Measurements from ENCODE around the gene NDOR1.

Gene NDOR1

GRCh38 chr9:137205126-137206069 is at the start of gene NDOR1, which contains the start of gene TMEM203:
Gene NDOR1, plus strand, starts transcription at chr9:137205700. Its CDS starts 78 bp downstream, at chr9:137205778.
Gene TMEM203, minus strand, starts transcription at chr9:137205648. Its CDS starts 234 bp downstream, at chr9:137205414.
- Histone ChIP-seq H3K27me3 (ENCODE audit: control insufficient read depth in 2 of 2, insufficient read depth in 2 of 2, low read length in 2 of 2) (no peaks in the 10 kb centered on the region), H3K4me1 (ENCODE audit: control insufficient read depth in 2 of 2, insufficient read depth in 2 of 2, low read length in 2 of 2) (peaks cover 37 to 38% of the 10 kb centered on the region in 2 donors), H3K9me3 (ENCODE audit: control insufficient read depth in 2 of 2, low read length in 2 of 2) (no peaks in the 10 kb centered on the region), H3K4me3 (ENCODE audit: low read length in 2 of 2) (peak within 1 kb of the TSS; percentile 90 to 98), H3K9ac (ENCODE audit: low read depth in 1 of 2, low read length in 2 of 2) (peak within 1 kb of the TSS; percentile 88 to 93), H3K27ac (ENCODE audit: low read depth in 2 of 2, low read length in 2 of 2) (peak within 1 kb of the TSS; percentile 57 to 83), H3K36me3 (ENCODE audit: control insufficient read depth in 2 of 2, insufficient read depth in 2 of 2, low read length in 2 of 2) (no peaks in the 10 kb centered on the region)

GRCh38 chr9:137156567-137157375 is 48.7 kb upstream of the NDOR1 start:
- Histone ChIP-seq H3K4me1 (ENCODE audit: control insufficient read depth in 2 of 2, insufficient read depth in 2 of 2, low read length in 2 of 2) (peaks cover 4 to 7% of the 10 kb centered on the region in 2 donors), H3K9ac (ENCODE audit: low read depth in 1 of 2, low read length in 2 of 2) (no peak overlapping the region), H3K27me3 (ENCODE audit: control insufficient read depth in 2 of 2, insufficient read depth in 2 of 2, low read length in 2 of 2) (peaks cover 33 to 36% of the 10 kb centered on the region in 2 donors), H3K4me3 (ENCODE audit: low read length in 2 of 2) (peak overlapping the region in 1 of 2 donors; percentile 5), H3K9me3 (ENCODE audit: control insufficient read depth in 2 of 2, low read length in 2 of 2) (no peaks in the 10 kb centered on the region), H3K36me3 (ENCODE audit: control insufficient read depth in 2 of 2, insufficient read depth in 2 of 2, low read length in 2 of 2) (no peaks in the 10 kb centered on the region), H3K27ac (ENCODE audit: low read depth in 2 of 2, low read length in 2 of 2) (no peak overlapping the region)

GRCh38 chr9:137157618-137158415 is 47.7 kb upstream of the NDOR1 start:
- peaks cover 4 to 7% of the 10 kb centered on the region in 2 donors for H3K4me1 ChIP-seq (ENCODE audit: control insufficient read depth in 2 of 2, insufficient read depth in 2 of 2, low read length in 2 of 2)
- no peaks in the 10 kb centered on the region for H3K9me3 ChIP-seq (ENCODE audit: control insufficient read depth in 2 of 2, low read length in 2 of 2)
- no peaks in the 10 kb centered on the region for H3K36me3 ChIP-seq (ENCODE audit: control insufficient read depth in 2 of 2, insufficient read depth in 2 of 2, low read length in 2 of 2)
- H3K27me3 ChIP-seq (ENCODE audit: control insufficient read depth in 2 of 2, insufficient read depth in 2 of 2, low read length in 2 of 2) = peaks cover 33 to 39% of the 10 kb centered on the region in 2 donors
- H3K27ac ChIP-seq (ENCODE audit: low read depth in 2 of 2, low read length in 2 of 2) = no peak overlapping the region
- H3K9ac ChIP-seq (ENCODE audit: low read depth in 1 of 2, low read length in 2 of 2) = no peak overlapping the region
- no peak overlapping the region for H3K4me3 ChIP-seq (ENCODE audit: low read length in 2 of 2)

- H3K9ac ChIP-seq (ENCODE audit: low read depth in 1 of 2, low read length in 2 of 2) = no peak overlapping the region
- no peaks in the 10 kb centered on the region for H3K36me3 ChIP-seq (ENCODE audit: control insufficient read depth in 2 of 2, insufficient read depth in 2 of 2, low read length in 2 of 2)
- H3K4me3 ChIP-seq (ENCODE audit: low read length in 2 of 2) = no peak overlapping the region
- H3K9me3 ChIP-seq (ENCODE audit: control insufficient read depth in 2 of 2, low read length in 2 of 2) = no peaks in the 10 kb centered on the region
- H3K27me3 ChIP-seq (ENCODE audit: control insufficient read depth in 2 of 2, insufficient read depth in 2 of 2, low read length in 2 of 2) = peaks cover 34 to 43% of the 10 kb centered on the region in 2 donors
- H3K27ac ChIP-seq (ENCODE audit: low read depth in 2 of 2, low read length in 2 of 2) = no peak overlapping the region
- peaks cover 6 to 9% of the 10 kb centered on the region in 2 donors for H3K4me1 ChIP-seq (ENCODE audit: control insufficient read depth in 2 of 2, insufficient read depth in 2 of 2, low read length in 2 of 2)
Observed at GRCh38 chr9:137158625-137159024, 46.9 kb upstream of the NDOR1 start.

GRCh38 chr9:137159105-137160053 is 46.1 kb upstream of the NDOR1 start:
- H3K9me3 ChIP-seq (ENCODE audit: control insufficient read depth in 2 of 2, low read length in 2 of 2) = no peaks in the 10 kb centered on the region
- H3K9ac ChIP-seq (ENCODE audit: low read depth in 1 of 2, low read length in 2 of 2) = no peak overlapping the region
- H3K4me1 ChIP-seq (ENCODE audit: control insufficient read depth in 2 of 2, insufficient read depth in 2 of 2, low read length in 2 of 2) = peaks cover 6 to 9% of the 10 kb centered on the region in 2 donors
- no peak overlapping the region for H3K4me3 ChIP-seq (ENCODE audit: low read length in 2 of 2)
- H3K36me3 ChIP-seq (ENCODE audit: control insufficient read depth in 2 of 2, insufficient read depth in 2 of 2, low read length in 2 of 2) = no peaks in the 10 kb centered on the region
- no peak overlapping the region for H3K27ac ChIP-seq (ENCODE audit: low read depth in 2 of 2, low read length in 2 of 2)
- H3K27me3 ChIP-seq (ENCODE audit: control insufficient read depth in 2 of 2, insufficient read depth in 2 of 2, low read length in 2 of 2) = peaks cover 40 to 45% of the 10 kb centered on the region in 2 donors

GRCh38 chr9:137160054-137160425 is 45.5 kb upstream of the NDOR1 start:
- Histone ChIP-seq H3K9me3 (ENCODE audit: control insufficient read depth in 2 of 2, low read length in 2 of 2) (no peaks in the 10 kb centered on the region), H3K27ac (ENCODE audit: low read depth in 2 of 2, low read length in 2 of 2) (no peak overlapping the region), H3K4me1 (ENCODE audit: control insufficient read depth in 2 of 2, insufficient read depth in 2 of 2, low read length in 2 of 2) (peaks cover 6 to 9% of the 10 kb centered on the region in 2 donors), H3K36me3 (ENCODE audit: control insufficient read depth in 2 of 2, insufficient read depth in 2 of 2, low read length in 2 of 2) (no peaks in the 10 kb centered on the region), H3K27me3 (ENCODE audit: control insufficient read depth in 2 of 2, insufficient read depth in 2 of 2, low read length in 2 of 2) (peaks cover 40 to 44% of the 10 kb centered on the region in 2 donors), H3K9ac (ENCODE audit: low read depth in 1 of 2, low read length in 2 of 2) (no peak overlapping the region), H3K4me3 (ENCODE audit: low read length in 2 of 2) (no peak overlapping the region)

GRCh38 chr9:137160716-137161557 is 44.6 kb upstream of the NDOR1 start:
- H3K36me3 ChIP-seq (ENCODE audit: control insufficient read depth in 2 of 2, insufficient read depth in 2 of 2, low read length in 2 of 2) = no peaks in the 10 kb centered on the region
- H3K9ac ChIP-seq (ENCODE audit: low read depth in 1 of 2, low read length in 2 of 2) = no peak overlapping the region
- H3K27ac ChIP-seq (ENCODE audit: low read depth in 2 of 2, low read length in 2 of 2) = no peak overlapping the region
- H3K27me3 ChIP-seq (ENCODE audit: control insufficient read depth in 2 of 2, insufficient read depth in 2 of 2, low read length in 2 of 2) = peaks cover 38 to 39% of the 10 kb centered on the region in 2 donors
- H3K4me3 ChIP-seq (ENCODE audit: low read length in 2 of 2) = no peak overlapping the region
- H3K9me3 ChIP-seq (ENCODE audit: control insufficient read depth in 2 of 2, low read length in 2 of 2) = no peaks in the 10 kb centered on the region
- H3K4me1 ChIP-seq (ENCODE audit: control insufficient read depth in 2 of 2, insufficient read depth in 2 of 2, low read length in 2 of 2) = peaks cover 6 to 9% of the 10 kb centered on the region in 2 donors

GRCh38 chr9:137161558-137162486 is 43.7 kb upstream of the NDOR1 start:
- Histone ChIP-seq H3K36me3 (ENCODE audit: control insufficient read depth in 2 of 2, insufficient read depth in 2 of 2, low read length in 2 of 2) (no peaks in the 10 kb centered on the region), H3K4me3 (ENCODE audit: low read length in 2 of 2) (no peak overlapping the region), H3K4me1 (ENCODE audit: control insufficient read depth in 2 of 2, insufficient read depth in 2 of 2, low read length in 2 of 2) (peaks cover 2 to 10% of the 10 kb centered on the region in 2 donors), H3K9ac (ENCODE audit: low read depth in 1 of 2, low read length in 2 of 2) (no peak overlapping the region), H3K27ac (ENCODE audit: low read depth in 2 of 2, low read length in 2 of 2) (no peak overlapping the region), H3K27me3 (ENCODE audit: control insufficient read depth in 2 of 2, insufficient read depth in 2 of 2, low read length in 2 of 2) (peaks cover 41 to 48% of the 10 kb centered on the region in 2 donors), H3K9me3 (ENCODE audit: control insufficient read depth in 2 of 2, low read length in 2 of 2) (no peaks in the 10 kb centered on the region)
